ENCODE results near the gene FRYL. TPM values are rescaled to one million over a fixed set of nuclear protein-coding genes. Genes with fewer than 3 reads are reported as not detected.

The FRYL gene
- total and polyA plus RNA-seq, 2 of the 8 experiments (the other 6 are each of a cell fraction or from before 2014, with no cell fraction given), result 8.0 to 36.5 TPM

DNA sequence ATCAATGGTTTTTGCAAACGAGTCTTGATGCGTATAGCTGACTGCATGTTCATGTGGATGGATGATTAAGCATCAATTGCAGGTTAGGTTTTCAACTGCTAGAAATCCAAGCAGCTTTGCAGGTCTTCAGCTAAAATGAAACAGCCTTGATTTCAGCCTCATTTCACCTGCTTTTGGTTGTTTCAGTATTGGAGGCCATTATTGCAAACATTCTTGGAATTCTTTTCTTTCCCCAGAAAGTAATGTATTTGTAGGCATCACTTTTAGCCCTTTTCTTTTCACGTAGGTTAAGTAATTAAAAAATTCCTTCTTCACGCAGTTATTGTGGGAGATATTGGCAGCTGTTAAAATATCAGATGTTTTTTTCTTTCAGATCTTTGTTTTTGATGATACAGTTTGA is 281.2 kb downstream of the FRYL start (continued):
- TF ChIP-seq, protein P1, sequence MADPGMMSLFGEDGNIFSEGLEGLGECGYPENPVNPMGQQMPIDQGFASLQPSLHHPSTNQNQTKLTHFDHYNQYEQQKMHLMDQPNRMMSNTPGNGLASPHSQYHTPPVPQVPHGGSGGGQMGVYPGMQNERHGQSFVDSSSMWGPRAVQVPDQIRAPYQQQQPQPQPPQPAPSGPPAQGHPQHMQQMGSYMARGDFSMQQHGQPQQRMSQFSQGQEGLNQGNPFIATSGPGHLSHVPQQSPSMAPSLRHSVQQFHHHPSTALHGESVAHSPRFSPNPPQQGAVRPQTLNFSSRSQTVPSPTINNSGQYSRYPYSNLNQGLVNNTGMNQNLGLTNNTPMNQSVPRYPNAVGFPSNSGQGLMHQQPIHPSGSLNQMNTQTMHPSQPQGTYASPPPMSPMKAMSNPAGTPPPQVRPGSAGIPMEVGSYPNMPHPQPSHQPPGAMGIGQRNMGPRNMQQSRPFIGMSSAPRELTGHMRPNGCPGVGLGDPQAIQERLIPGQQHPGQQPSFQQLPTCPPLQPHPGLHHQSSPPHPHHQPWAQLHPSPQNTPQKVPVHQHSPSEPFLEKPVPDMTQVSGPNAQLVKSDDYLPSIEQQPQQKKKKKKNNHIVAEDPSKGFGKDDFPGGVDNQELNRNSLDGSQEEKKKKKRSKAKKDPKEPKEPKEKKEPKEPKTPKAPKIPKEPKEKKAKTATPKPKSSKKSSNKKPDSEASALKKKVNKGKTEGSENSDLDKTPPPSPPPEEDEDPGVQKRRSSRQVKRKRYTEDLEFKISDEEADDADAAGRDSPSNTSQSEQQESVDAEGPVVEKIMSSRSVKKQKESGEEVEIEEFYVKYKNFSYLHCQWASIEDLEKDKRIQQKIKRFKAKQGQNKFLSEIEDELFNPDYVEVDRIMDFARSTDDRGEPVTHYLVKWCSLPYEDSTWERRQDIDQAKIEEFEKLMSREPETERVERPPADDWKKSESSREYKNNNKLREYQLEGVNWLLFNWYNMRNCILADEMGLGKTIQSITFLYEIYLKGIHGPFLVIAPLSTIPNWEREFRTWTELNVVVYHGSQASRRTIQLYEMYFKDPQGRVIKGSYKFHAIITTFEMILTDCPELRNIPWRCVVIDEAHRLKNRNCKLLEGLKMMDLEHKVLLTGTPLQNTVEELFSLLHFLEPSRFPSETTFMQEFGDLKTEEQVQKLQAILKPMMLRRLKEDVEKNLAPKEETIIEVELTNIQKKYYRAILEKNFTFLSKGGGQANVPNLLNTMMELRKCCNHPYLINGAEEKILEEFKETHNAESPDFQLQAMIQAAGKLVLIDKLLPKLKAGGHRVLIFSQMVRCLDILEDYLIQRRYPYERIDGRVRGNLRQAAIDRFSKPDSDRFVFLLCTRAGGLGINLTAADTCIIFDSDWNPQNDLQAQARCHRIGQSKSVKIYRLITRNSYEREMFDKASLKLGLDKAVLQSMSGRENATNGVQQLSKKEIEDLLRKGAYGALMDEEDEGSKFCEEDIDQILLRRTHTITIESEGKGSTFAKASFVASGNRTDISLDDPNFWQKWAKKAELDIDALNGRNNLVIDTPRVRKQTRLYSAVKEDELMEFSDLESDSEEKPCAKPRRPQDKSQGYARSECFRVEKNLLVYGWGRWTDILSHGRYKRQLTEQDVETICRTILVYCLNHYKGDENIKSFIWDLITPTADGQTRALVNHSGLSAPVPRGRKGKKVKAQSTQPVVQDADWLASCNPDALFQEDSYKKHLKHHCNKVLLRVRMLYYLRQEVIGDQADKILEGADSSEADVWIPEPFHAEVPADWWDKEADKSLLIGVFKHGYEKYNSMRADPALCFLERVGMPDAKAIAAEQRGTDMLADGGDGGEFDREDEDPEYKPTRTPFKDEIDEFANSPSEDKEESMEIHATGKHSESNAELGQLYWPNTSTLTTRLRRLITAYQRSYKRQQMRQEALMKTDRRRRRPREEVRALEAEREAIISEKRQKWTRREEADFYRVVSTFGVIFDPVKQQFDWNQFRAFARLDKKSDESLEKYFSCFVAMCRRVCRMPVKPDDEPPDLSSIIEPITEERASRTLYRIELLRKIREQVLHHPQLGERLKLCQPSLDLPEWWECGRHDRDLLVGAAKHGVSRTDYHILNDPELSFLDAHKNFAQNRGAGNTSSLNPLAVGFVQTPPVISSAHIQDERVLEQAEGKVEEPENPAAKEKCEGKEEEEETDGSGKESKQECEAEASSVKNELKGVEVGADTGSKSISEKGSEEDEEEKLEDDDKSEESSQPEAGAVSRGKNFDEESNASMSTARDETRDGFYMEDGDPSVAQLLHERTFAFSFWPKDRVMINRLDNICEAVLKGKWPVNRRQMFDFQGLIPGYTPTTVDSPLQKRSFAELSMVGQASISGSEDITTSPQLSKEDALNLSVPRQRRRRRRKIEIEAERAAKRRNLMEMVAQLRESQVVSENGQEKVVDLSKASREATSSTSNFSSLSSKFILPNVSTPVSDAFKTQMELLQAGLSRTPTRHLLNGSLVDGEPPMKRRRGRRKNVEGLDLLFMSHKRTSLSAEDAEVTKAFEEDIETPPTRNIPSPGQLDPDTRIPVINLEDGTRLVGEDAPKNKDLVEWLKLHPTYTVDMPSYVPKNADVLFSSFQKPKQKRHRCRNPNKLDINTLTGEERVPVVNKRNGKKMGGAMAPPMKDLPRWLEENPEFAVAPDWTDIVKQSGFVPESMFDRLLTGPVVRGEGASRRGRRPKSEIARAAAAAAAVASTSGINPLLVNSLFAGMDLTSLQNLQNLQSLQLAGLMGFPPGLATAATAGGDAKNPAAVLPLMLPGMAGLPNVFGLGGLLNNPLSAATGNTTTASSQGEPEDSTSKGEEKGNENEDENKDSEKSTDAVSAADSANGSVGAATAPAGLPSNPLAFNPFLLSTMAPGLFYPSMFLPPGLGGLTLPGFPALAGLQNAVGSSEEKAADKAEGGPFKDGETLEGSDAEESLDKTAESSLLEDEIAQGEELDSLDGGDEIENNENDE (IDR thresholded peaks at IDR 0.05; ENCODE audit: insufficient replicate concordance, low read length), result peak; percentile 29
- no peak for TF ChIP-seq TCF12 (IDR thresholded peaks at IDR 0.05; ENCODE audit: low read depth, low read length)
- TF ChIP-seq PHF8 (conservative IDR thresholded peaks at IDR 0.05; ENCODE audit: low read depth, low read length), result no peak
- TF ChIP-seq TEAD4 (IDR thresholded peaks at IDR 0.05; ENCODE audit: low read depth, low read length), result peak; percentile 64
- TF ChIP-seq HDAC6 (IDR thresholded peaks at IDR 0.05; ENCODE audit: low read depth, low read length), result no peak
- TF ChIP-seq, protein P2, sequence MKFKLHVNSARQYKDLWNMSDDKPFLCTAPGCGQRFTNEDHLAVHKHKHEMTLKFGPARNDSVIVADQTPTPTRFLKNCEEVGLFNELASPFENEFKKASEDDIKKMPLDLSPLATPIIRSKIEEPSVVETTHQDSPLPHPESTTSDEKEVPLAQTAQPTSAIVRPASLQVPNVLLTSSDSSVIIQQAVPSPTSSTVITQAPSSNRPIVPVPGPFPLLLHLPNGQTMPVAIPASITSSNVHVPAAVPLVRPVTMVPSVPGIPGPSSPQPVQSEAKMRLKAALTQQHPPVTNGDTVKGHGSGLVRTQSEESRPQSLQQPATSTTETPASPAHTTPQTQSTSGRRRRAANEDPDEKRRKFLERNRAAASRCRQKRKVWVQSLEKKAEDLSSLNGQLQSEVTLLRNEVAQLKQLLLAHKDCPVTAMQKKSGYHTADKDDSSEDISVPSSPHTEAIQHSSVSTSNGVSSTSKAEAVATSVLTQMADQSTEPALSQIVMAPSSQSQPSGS (IDR thresholded peaks at IDR 0.05; ENCODE audit: low read length), result no peak
- no peak for TF ChIP-seq NANOG (IDR thresholded peaks at IDR 0.05; ENCODE audit: insufficient read depth, low read depth, low read length, poor library complexity, severe bottlenecking)
- TF ChIP-seq RAD21 (IDR thresholded peaks at IDR 0.05 in 1 of 2, conservative IDR thresholded peaks at IDR 0.05 in 1 of 2; ENCODE audit: low read depth in 2 of 2, low read length in 2 of 2), result no peak
- no peak for TF ChIP-seq EZH2 (IDR thresholded peaks at IDR 0.05; ENCODE audit: low read depth, low read length, severe bottlenecking)

Measured in H1 (cell line).